GM10266 (cell line): Measurements from ENCODE around the gene IRF3.
"Not testable (repeated sequence)": the region's sequence is repeated elsewhere in the genome, so short reads cannot be mapped to it uniquely, and the experiment has no call there.

Experiments used
- DNase-seq: peaks from one replicate; pipeline ENCODE4 v3.0.0; 2012; ENCODE audit errors: extremely low spot score
- TF ChIP-seq, protein P1 (sequence below): IDR thresholded peaks from 2 replicates; pipeline ENCODE4 v1.5.1; 2012; ENCODE audit warnings: mild to moderate bottlenecking, low read depth; ENCODE audit not compliant: control insufficient read depth, insufficient read depth; ENCODE audit errors: missing control alignments

The IRF3 gene

DNA sequence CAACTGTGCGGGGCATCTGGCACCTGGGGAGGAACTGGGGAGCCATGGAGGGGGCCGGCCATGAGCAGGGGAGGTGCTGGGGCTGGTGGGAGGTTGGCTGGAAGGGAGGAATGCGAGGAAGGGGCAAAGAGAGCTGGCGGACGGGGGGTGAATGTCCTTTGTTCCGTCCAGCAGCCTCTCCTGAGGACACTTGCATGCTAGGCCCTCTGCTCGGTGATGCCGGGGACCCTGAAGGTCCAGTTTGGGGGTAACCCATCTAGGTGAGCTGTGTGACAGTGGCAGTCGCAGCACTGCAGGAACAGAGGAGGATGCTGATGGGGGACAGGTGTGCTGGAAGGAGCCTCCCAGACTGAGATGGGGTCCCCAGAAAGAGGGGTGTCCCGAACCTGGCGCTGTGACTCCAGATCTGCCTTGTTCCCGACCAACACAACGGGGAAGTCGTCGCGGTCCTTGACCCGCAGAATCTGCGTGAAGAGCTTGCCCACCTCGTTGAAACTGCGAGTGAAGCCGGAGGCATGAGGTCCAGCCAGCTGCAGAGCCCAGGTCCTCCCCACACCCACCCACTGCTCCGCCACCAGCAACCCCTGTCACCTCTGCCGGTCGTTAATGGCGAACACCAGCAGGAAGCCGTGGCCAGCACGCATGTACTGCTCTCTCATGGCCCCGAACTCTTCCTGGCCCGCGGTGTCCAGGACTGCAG is 29.3 kb downstream of the IRF3 start:
- DNase-seq: no peak
- TF ChIP-seq, protein P1, sequence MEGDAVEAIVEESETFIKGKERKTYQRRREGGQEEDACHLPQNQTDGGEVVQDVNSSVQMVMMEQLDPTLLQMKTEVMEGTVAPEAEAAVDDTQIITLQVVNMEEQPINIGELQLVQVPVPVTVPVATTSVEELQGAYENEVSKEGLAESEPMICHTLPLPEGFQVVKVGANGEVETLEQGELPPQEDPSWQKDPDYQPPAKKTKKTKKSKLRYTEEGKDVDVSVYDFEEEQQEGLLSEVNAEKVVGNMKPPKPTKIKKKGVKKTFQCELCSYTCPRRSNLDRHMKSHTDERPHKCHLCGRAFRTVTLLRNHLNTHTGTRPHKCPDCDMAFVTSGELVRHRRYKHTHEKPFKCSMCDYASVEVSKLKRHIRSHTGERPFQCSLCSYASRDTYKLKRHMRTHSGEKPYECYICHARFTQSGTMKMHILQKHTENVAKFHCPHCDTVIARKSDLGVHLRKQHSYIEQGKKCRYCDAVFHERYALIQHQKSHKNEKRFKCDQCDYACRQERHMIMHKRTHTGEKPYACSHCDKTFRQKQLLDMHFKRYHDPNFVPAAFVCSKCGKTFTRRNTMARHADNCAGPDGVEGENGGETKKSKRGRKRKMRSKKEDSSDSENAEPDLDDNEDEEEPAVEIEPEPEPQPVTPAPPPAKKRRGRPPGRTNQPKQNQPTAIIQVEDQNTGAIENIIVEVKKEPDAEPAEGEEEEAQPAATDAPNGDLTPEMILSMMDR: no peak

DNA sequence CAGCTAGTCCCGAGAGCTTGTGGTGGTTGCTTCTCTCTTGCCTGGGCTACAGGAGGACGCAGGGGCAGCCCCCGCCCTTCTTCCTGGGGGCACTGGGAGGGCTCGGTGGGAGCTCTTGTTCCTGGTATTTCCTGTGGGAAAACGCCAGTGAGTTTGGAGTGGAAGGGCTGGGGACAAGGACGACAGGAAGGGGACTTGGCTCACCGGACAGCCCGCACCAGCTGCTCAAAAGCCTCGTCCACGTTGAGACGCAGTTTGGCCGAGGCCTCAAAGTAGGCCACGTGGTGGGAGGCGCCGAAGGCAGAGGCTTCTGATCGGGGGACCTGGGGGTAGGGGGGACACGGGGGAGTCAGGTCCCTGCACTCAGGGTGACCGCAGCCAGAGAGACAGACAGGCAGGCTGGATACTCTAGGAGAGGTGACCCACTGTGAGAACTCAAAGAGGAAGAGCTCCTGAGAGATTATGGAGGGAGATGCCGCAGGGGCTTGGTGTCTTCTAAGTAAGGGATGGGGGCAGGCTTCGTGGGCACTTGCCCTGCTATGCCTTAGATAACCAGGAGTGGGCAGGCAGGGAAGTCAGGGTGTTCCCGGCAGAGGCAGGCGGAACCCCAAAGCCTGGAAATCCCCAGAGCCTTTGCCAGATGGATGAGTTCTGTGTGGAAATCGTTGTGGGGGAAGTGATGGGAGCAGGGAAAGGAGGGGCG is 30.0 kb downstream of the IRF3 start:
- DNase-seq: no peak

DNA sequence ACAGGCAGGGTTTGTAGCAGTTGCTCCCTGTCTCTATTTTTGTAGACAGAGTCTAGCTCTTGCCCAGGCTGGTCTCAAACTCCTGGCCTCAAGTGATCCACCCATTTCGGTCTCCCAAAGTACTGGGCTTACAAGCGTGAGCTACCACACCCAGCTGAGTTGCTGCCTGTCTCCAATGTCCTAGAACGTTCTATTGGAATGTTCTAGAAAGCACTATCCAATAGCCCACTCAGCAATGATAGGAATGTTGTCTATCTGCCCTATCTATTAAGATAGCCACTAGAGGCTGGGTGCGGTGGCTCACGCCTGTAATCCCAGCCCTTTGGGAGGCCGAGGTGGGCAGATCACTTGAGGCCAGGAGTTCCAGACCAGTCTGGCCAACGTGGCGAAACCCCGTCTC is 32.4 kb downstream of the IRF3 start:
- DNase-seq: not testable (repeated sequence)

More for the DNA sequence above, 30.0 kb downstream of the IRF3 start:
- TF ChIP-seq, protein P1: no peak

DNA sequence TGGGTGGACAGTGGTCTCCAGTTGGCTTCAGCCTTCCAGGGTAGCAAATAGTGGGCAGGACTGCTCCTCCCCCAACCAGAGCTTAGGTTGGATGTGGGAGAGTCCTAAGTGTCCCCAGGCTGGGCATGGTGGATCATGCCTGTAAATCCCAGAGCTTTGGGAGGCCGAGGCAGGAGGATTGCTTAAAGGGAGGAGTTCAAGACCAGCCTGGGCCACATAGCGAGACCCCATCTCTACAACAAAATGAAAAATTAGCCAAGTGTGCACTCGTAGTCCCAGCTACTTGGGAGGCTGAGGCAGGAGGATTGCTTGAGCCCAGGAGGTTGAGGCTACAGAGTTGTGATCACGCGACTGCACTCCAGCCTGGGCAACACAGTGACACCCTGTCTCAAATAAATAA is 33.1 kb downstream of the IRF3 start:
- TF ChIP-seq, protein P1: no peak

DNA sequence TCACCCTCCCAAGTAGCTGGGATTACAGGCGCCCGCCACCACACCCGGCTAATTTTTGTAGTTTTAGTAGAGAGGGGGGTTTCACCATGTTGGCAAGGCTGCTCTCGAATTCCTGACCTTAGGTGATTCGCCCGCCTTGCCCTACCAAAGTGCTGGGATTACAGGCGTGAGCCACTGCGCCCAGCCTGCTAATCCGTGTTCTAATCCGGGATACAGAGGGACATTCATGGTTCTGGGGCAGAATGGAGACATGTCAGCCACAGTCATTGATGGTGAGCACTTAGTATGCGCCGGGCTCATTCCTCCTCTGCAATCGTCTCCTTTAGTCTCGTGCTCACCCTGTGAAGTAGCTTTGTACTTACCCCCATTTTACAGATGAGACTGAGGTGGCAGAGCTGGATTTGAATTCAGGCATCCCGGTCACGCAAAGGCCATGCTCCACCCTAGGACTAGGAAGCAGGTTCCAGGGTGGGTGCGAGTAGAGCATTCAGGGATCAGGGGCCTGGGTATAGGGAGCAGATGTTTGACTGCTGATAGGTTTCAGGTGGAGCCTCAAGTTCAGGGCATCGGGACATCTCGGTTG is 34.0 kb downstream of the IRF3 start:
- TF ChIP-seq, protein P1: no peak
- DNase-seq: no peak

More for the DNA sequence above, 33.1 kb downstream of the IRF3 start:
- DNase-seq: no peak

DNA sequence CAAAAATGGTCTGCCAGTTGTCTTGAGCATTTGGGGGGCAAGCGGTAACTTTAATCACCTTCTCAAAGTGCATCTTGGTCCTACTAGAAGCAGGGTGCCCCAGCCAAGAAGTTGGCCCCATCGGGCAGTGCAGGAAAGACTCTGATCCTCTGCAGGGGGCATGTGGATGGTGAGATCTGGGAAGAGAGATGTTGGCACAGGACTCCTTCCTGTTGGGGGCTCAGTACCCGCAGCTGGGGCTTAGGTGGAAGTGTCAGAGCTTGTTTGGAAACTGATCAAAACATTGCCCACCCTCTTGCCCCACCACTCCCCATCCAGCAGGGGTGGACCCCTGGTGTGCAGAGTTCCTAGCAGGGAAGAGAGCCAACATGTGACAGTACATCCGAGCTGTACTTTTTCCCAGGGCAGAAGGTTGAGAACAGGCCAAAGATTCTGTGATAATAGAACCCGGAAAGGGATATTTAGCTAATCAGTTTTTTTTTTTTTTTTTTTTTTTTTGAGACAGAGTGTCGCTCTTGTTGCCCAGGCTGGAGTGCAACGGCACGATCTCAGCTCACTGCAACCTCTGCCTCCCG is 34.6 kb downstream of the IRF3 start:
- TF ChIP-seq, protein P1: no peak
- no peak for DNase-seq

DNA sequence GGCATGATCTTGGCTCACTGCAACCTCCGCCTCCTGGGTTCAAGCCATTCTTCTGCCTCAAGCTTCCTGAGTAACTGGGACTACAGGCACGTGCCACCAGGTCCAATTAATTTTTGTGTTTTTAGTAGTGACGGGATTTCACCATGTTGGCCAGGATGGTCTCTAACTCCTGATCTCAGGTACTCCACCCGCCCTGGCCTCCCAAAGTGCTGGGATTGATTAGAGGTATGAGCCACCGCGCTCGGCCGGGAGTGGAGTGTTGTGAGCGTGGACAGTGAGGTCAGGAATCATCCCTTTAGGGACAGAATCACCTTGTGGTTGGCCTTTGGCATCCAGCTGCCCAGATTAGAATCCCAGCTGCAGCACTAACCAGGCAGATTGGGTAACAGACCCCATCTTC is 36.0 kb downstream of the IRF3 start:
- DNase-seq: no peak
- TF ChIP-seq, protein P1: no peak
